SK-N-MC (cell line): Measurements from ENCODE around the gene CEP89.

Experiments used
- EZH2 ChIP-seq: fragments of 200-600 bp; sonication (generic); IDR thresholded peaks from one replicate; pipeline ENCODE4 v1.6.1; 2017; ENCODE audit warnings: antibody characterized with exemption
- FOXP2 ChIP-seq: optimal IDR thresholded peaks from 2 replicates; pipeline ENCODE3; 2011; ENCODE audit warnings: mild to moderate bottlenecking, moderate library complexity; ENCODE audit not compliant: insufficient read depth; ENCODE audit errors: extremely low read length, control extremely low read depth
- POLR2AphosphoS5 ChIP-seq: IDR thresholded peaks from 2 replicates; pipeline ENCODE4 v1.6.1; 2012; ENCODE audit warnings: mild to moderate bottlenecking, low read depth, low read length, borderline replicate concordance

GRCh38 chr19:32971715-32972540 is at the start of gene CEP89, which contains the start of gene FAAP24:
- TF ChIP-seq EZH2 = no peak
- peak; percentile 75; the same call in 1 of the 2 replicates for TF ChIP-seq POLR2AphosphoS5
- no peak for TF ChIP-seq FOXP2
